B cell (primary cell): ENCODE measurements around the gene AOC2. TPM values are rescaled to one million over a fixed set of nuclear protein-coding genes. Genes with fewer than 3 reads are reported as not detected.

Experiments used
- ATAC-seq: fragments of 200-7000 bp; cut with Tn5 transposase; one replicate; pipeline ENCODE4 v1.10.0; 2021; ENCODE audit warnings: low read depth, mild to moderate bottlenecking, moderate number of reproducible peaks, moderate library complexity
- CTCF ChIA-PET: fragments of 350-600 bp; sonication (Branson Sonifier 250); formaldehyde crosslinking; loops from one replicate; lab custom pipeline; 2021; ENCODE audit warnings: antibody characterized with exemption, inconsistent platforms; lab: Charles Lee
- POLR2A ChIA-PET: fragments of 350-600 bp; sonication (Branson Sonifier 250); formaldehyde crosslinking; loops from one replicate; lab custom pipeline; 2021; ENCODE audit warnings: antibody characterized with exemption; lab: Charles Lee
- DNase-seq: peaks from one replicate; pipeline ENCODE4 v3.0.0; 2013
- H2AFZ ChIP-seq: 2 replicates; pipeline ENCODE4 v1.6.1; 2012; ENCODE audit warnings: mild to moderate bottlenecking, low read depth, low read length; ENCODE audit not compliant: insufficient read depth, poor library complexity, severe bottlenecking
- H3K27ac ChIP-seq, 2 donors: 1 replicate in 1 of 2; 2 replicates in 1 of 2; pipeline ENCODE4 v1.5.1; 2012 to 2013; ENCODE audit warnings: low read length in 2 of 2, mild to moderate bottlenecking in 2 of 2, moderate library complexity in 1 of 2
- H3K27me3 ChIP-seq, 4 experiments: fragments of 200-600 bp in 1 of 4; sonication (generic) in 1 of 4; replicated peaks in 1 of 4; 1 replicate in 2 of 4; 2 replicates in 2 of 4; pipeline versions ENCODE4 v1.6.1 to v1.7.0; 2013 to 2016; ENCODE audit warnings: low read length in 3 of 4, mild to moderate bottlenecking in 2 of 4, mixed read lengths in 1 of 4, moderate library complexity in 1 of 4; ENCODE audit not compliant: insufficient read depth in 4 of 4, control insufficient read depth in 3 of 4; ENCODE audit errors: control extremely low read depth in 1 of 4
- H3K36me3 ChIP-seq, 2 experiments: replicated peaks in 1 of 2; 1 replicate in 1 of 2; 2 replicates in 1 of 2; pipeline versions ENCODE4 v1.6.1 to v1.7.1; 2013; ENCODE audit warnings: low read length in 1 of 2; ENCODE audit not compliant: insufficient read depth in 2 of 2, control insufficient read depth in 1 of 2; ENCODE audit errors: control extremely low read depth in 1 of 2, extremely low read depth in 1 of 2
- H3K4me1 ChIP-seq, 2 donors: fragments of 200-600 bp in 1 of 2; sonication (generic) in 1 of 2; 1 replicate in 1 of 2; 2 replicates in 1 of 2; pipeline versions ENCODE4 v1.5.1 to v1.6.1; 2013 to 2017; ENCODE audit warnings: low read length in 2 of 2; ENCODE audit not compliant: control insufficient read depth in 2 of 2, insufficient read depth in 2 of 2
- H3K4me2 ChIP-seq: replicated peaks from 2 replicates; pipeline ENCODE3; 2012; ENCODE audit warnings: mild to moderate bottlenecking, low read depth, low read length; ENCODE audit not compliant: poor library complexity, severe bottlenecking
- H3K4me3 ChIP-seq, 5 experiments: fragments of 200-600 bp in 1 of 5; sonication (generic) in 1 of 5; 1 replicate in 3 of 5; 2 replicates in 2 of 5; pipeline versions ENCODE4 v1.5.1 to v1.7.0; 2011 to 2016; ENCODE audit warnings: low read length in 4 of 5, mild to moderate bottlenecking in 4 of 5, low read depth in 2 of 5, control low read depth in 1 of 5, moderate library complexity in 1 of 5; ENCODE audit not compliant: insufficient read depth in 1 of 5; ENCODE audit errors: control extremely low read depth in 1 of 5, extremely low read depth in 1 of 5
- H3K79me2 ChIP-seq: fragments of 200-600 bp; sonication (generic); one replicate; pipeline ENCODE4 v1.6.0; 2016; ENCODE audit warnings: low read length; ENCODE audit not compliant: control insufficient read depth, insufficient read depth
- H3K9ac ChIP-seq: fragments of 200-600 bp; sonication (generic); 2 replicates; pipeline ENCODE4 v1.6.1; 2017; ENCODE audit warnings: mild to moderate bottlenecking, low read length, moderate library complexity
- H3K9me3 ChIP-seq, 3 donors: one replicate each; pipeline versions ENCODE4 v1.6.1 to v1.7.1; 2013; ENCODE audit warnings: low read length in 2 of 3; ENCODE audit not compliant: control insufficient read depth in 2 of 3, insufficient read depth in 1 of 3; ENCODE audit errors: control extremely low read depth in 1 of 3
- H4K20me1 ChIP-seq: 2 replicates; pipeline ENCODE4 v1.6.0; 2012; ENCODE audit warnings: mild to moderate bottlenecking, low read length; ENCODE audit not compliant: insufficient read depth, control insufficient read depth, poor library complexity, severe bottlenecking
- H3K27ac Mint-ChIP-seq: one replicate; pipeline ENCODE4 v1.8.0; 2021; ENCODE audit warnings: mixed read lengths
- H3K27me3 Mint-ChIP-seq: one replicate; pipeline ENCODE4 v1.8.0; 2021; ENCODE audit warnings: mixed read lengths
- H3K4me1 Mint-ChIP-seq: one replicate; pipeline ENCODE4 v1.8.0; 2021; ENCODE audit warnings: mixed read lengths
- H3K4me3 Mint-ChIP-seq: one replicate; pipeline ENCODE4 v1.8.0; 2021; ENCODE audit warnings: mixed read lengths
- H3K9me3 Mint-ChIP-seq: one replicate; pipeline ENCODE4 v1.8.0; 2022; ENCODE audit warnings: mixed read lengths; ENCODE audit not compliant: insufficient read depth
- EZH2 ChIP-seq: IDR thresholded peaks from 2 replicates; pipeline ENCODE4 v1.6.1; 2012; ENCODE audit warnings: borderline replicate concordance, low read depth, mild to moderate bottlenecking, moderate library complexity, low read length; ENCODE audit not compliant: insufficient read depth, poor library complexity, severe bottlenecking
- WGBS: methylation state at CpG from one replicate; pipeline ENCODE4 v1.1.5; 2013; ENCODE audit warnings: missing lambda C conversion rate; ENCODE audit not compliant: insufficient coverage; 5-methylcytosine and 5-hydroxymethylcytosine counted together
- intact Hi-C: fragments of 100-400 bp; cut with micrococcal nuclease; formaldehyde crosslinking; loops from one replicate; pipeline ENCODE4 v1.10.0; 2022
- polyA plus RNA-seq: library from polyadenylated mRNA; depleted of rRNA; stranded (reverse); fragments of >200 nt; gene quantifications from 2 replicates; pipeline ENCODE4 v1.2.3, GENCODE V29; 2012
- total RNA-seq, 2 donors: library from RNA; stranded (reverse); fragments of 120-200 nt in 1 of 2; gene quantifications; 1 replicate in 1 of 2; 2 replicates in 1 of 2; pipeline versions ENCODE4 v1.2.3 to v1.2.4, GENCODE V29; 2013 to 2022
- TF ChIP-seq, protein P1 (sequence below): fragments of 200-600 bp; IDR thresholded peaks from one replicate; pipeline ENCODE4 v1.8.0; 2022; ENCODE audit warnings: antibody characterized with exemption, mild to moderate bottlenecking

The AOC2 gene
- total and polyA plus RNA-seq, 2 donors (not counting 1 experiment from before 2014, with no cell fraction given) = 1.9 to 3.8 TPM

GRCh38 chr17:42846594-42847280, 2.4 kb downstream of the AOC2 start:
- Mint-ChIP-seq H3K27ac (no peak overlapping the region), H3K9me3 (no peaks in the 10 kb centered on the region), H3K27me3 (no peaks in the 10 kb centered on the region), H3K4me1 (no peaks in the 10 kb centered on the region), H3K4me3 (no peak overlapping the region)
- intact Hi-C loops = loop anchor here (10.0 kb wide), 1 partner anchor 88 kb away; no protein-coding TSS in a partner anchor
- no peaks in the 10 kb centered on the region for H4K20me1 ChIP-seq
- no peaks in the 10 kb centered on the region for H3K27me3 ChIP-seq
- H3K36me3 ChIP-seq = peaks cover 2 to 40% of the 10 kb centered on the region in 2 experiments
- H3K4me1 ChIP-seq = no peaks in the 10 kb centered on the region
- H3K27ac ChIP-seq = no peak overlapping the region
- no peak for TF ChIP-seq EZH2
- TF ChIP-seq, protein P1, sequence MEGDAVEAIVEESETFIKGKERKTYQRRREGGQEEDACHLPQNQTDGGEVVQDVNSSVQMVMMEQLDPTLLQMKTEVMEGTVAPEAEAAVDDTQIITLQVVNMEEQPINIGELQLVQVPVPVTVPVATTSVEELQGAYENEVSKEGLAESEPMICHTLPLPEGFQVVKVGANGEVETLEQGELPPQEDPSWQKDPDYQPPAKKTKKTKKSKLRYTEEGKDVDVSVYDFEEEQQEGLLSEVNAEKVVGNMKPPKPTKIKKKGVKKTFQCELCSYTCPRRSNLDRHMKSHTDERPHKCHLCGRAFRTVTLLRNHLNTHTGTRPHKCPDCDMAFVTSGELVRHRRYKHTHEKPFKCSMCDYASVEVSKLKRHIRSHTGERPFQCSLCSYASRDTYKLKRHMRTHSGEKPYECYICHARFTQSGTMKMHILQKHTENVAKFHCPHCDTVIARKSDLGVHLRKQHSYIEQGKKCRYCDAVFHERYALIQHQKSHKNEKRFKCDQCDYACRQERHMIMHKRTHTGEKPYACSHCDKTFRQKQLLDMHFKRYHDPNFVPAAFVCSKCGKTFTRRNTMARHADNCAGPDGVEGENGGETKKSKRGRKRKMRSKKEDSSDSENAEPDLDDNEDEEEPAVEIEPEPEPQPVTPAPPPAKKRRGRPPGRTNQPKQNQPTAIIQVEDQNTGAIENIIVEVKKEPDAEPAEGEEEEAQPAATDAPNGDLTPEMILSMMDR = no peak
- DNase-seq = no peak
- H3K9me3 ChIP-seq = no peaks in the 10 kb centered on the region
- H3K79me2 ChIP-seq = no peaks in the 10 kb centered on the region
- no peak overlapping the region for H3K4me2 ChIP-seq
- H2AFZ ChIP-seq = no peak overlapping the region
- ChIA-PET CTCF (interaction anchor here (1.1 kb wide), 1 partner anchor 83 kb away, joined by 3 read pairs; no protein-coding TSS in a partner anchor), POLR2A (interaction anchor here (0.7 kb wide), 1 partner anchor 101 kb away, joined by 3 read pairs; no protein-coding TSS in a partner anchor)
- H3K9ac ChIP-seq = no peak overlapping the region
- H3K4me3 ChIP-seq = no peak overlapping the region
- 76% methylated on average over 4 of the region's 9 CpGs for WGBS
- ATAC-seq = no peak

GRCh38 chr17:42848093-42848492, 3.7 kb downstream of the AOC2 start:
- no peak overlapping the region for H3K9ac ChIP-seq
- H3K27ac ChIP-seq = no peak overlapping the region
- peaks cover 0 to 3% (median 0%) of the 10 kb centered on the region in 4 experiments for H3K27me3 ChIP-seq
- Mint-ChIP-seq H3K4me1 (no peaks in the 10 kb centered on the region), H3K9me3 (no peaks in the 10 kb centered on the region), H3K4me3 (no peak overlapping the region), H3K27ac (no peak overlapping the region), H3K27me3 (no peaks in the 10 kb centered on the region)
- TF ChIP-seq, protein P1 = no peak
- no peak for TF ChIP-seq EZH2
- no peaks in the 10 kb centered on the region for H3K79me2 ChIP-seq
- POLR2A ChIA-PET = interaction anchor here (0.6 to 0.8 kb wide), 2 partner anchors 13 to 1080 kb away, joined by 7 to 10 read pairs; no protein-coding TSS in a partner anchor
- H3K4me3 ChIP-seq = no peak overlapping the region
- H2AFZ ChIP-seq = no peak overlapping the region
- ATAC-seq = no peak
- 93% methylated on average over 2 of the region's 3 CpGs for WGBS
- intact Hi-C loops = loop anchor here (10.0 kb wide), 1 partner anchor 87 kb away; no protein-coding TSS in a partner anchor
- CTCF ChIA-PET = interaction anchor here (0.8 to 1.3 kb wide), 3 partner anchors 8 to 1291 kb away, joined by 3 to 4 read pairs (median 4); partner anchors contain the start of gene RPL27
- no peaks in the 10 kb centered on the region for H3K9me3 ChIP-seq
- H3K36me3 ChIP-seq = peaks cover 2 to 27% of the 10 kb centered on the region in 2 experiments
- H3K4me2 ChIP-seq = no peak overlapping the region
- DNase-seq = no peak
- no peaks in the 10 kb centered on the region for H4K20me1 ChIP-seq
- no peaks in the 10 kb centered on the region for H3K4me1 ChIP-seq
